Bronchial epithelial cell (primary cell): ENCODE data around the gene THEM5. TPM values are rescaled to one million over a fixed set of nuclear protein-coding genes. Genes with fewer than 3 reads are reported as not detected.

Experiments used
- DNase-seq: peaks from one replicate; pipeline ENCODE4 v3.0.0-alpha.2; 2010; ENCODE audit warnings: low read depth
- FAIRE-seq: peaks from 2 replicates; lab custom pipeline; 2011; peaks lifted over from hg19 to GRCh38; lab: Jason Lieb, UNC
- H3K27me3 ChIP-seq: 2 replicates; pipeline ENCODE4 v1.5.1; 2011; ENCODE audit warnings: low read length; ENCODE audit not compliant: control insufficient read depth, insufficient read depth
- H3K36me3 ChIP-seq: 2 replicates; pipeline ENCODE4 v1.5.1; 2011; ENCODE audit warnings: low read length; ENCODE audit not compliant: control insufficient read depth, insufficient read depth
- H3K4me3 ChIP-seq: 2 replicates; pipeline ENCODE4 v1.5.1; 2011; ENCODE audit warnings: mild to moderate bottlenecking, low read depth, low read length, control low read depth
- CTCF ChIP-seq: IDR thresholded peaks from 2 replicates; pipeline ENCODE4 v1.5.1; 2011; ENCODE audit warnings: mild to moderate bottlenecking, moderate library complexity, low read length, control low read depth, inconsistent platforms; ENCODE audit not compliant: insufficient read depth, severe bottlenecking
- total RNA-seq: library from RNA; depleted of rRNA; stranded (reverse); fragments of >200 nt; gene quantifications from 2 replicates; pipeline ENCODE4 v1.2.1, GENCODE V29; 2014

Gene THEM5
- total RNA-seq, 1 donor from 2014 or later, result not detected

DNA sequence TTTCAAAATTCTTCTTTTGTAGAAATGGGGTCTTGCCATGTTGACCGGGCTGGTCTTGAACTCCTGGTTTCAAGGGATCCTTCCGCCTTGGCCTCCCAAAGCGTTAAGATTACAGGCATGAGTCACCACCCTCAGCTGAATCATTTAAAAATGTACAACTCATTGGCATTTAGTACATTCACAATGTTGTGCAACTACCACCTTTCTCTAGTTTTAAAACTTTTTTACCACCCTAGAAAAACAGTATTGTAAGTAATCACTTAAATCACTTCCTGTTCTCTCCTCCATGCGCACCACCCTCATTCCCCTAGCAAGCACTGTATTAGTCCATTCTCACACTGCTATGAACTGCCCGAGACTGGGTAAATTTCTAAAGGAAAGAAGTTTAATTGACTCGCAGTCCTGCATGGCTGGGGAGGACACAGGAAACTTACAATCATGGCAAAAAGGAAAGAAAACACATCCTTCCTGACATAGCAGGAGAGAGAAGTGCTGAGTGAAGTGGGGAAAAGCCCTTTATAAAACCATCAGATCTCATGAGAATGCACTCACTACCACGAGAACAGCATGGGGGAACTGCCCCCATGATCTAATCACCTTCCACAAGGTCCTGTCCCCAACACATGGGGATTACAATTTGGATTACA lies 14.4 kb upstream of the THEM5 start:
- Histone ChIP-seq H3K4me3 (no peak overlapping the region), H3K27me3 (no peaks in the 10 kb centered on the region), H3K36me3 (no peaks in the 10 kb centered on the region)
- peak; percentile 90 for DNase-seq
- TF ChIP-seq CTCF, result no peak
- FAIRE-seq, result no peak

- FAIRE-seq (no peak), DNase-seq (no peak)
- TF ChIP-seq CTCF, result no peak
- Histone ChIP-seq H3K36me3 (no peaks in the 10 kb centered on the region), H3K27me3 (no peaks in the 10 kb centered on the region), H3K4me3 (no peak overlapping the region)
Observed at GRCh38 chr1:151867321-151867720, 13.8 kb upstream of the THEM5 start.

GRCh38 chr1:151864411-151864810 lies 10.9 kb upstream of the THEM5 start:
- no peak overlapping the region for H3K4me3 ChIP-seq
- TF ChIP-seq CTCF, result no peak
- DNase-seq (no peak), FAIRE-seq (no peak)
- H3K36me3 ChIP-seq, result no peaks in the 10 kb centered on the region
- H3K27me3 ChIP-seq, result no peaks in the 10 kb centered on the region

DNA sequence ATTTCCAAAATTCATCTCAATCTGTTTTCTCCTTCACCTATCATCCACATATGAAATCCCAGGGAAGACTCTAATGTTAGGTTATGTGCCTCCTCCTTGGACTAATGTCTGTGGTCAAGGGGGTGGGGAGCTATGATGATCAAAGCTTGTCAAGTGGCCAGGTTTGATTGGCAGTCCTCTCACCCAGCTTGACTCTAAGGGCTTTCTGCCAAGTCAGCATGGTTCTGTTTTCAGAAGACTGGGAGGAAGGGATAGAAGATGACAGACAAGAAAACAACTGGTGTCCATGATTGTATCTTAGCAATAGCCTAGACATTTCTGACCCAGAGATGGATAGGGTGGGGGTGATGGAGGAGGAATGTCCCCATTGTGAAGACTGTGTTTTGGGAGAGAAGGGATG lies 9.1 kb upstream of the THEM5 start:
- peak; percentile 13 for FAIRE-seq
- Histone ChIP-seq H3K36me3 (no peaks in the 10 kb centered on the region), H3K27me3 (no peaks in the 10 kb centered on the region), H3K4me3 (no peak overlapping the region)
- DNase-seq, result no peak
- no peak for TF ChIP-seq CTCF

DNA sequence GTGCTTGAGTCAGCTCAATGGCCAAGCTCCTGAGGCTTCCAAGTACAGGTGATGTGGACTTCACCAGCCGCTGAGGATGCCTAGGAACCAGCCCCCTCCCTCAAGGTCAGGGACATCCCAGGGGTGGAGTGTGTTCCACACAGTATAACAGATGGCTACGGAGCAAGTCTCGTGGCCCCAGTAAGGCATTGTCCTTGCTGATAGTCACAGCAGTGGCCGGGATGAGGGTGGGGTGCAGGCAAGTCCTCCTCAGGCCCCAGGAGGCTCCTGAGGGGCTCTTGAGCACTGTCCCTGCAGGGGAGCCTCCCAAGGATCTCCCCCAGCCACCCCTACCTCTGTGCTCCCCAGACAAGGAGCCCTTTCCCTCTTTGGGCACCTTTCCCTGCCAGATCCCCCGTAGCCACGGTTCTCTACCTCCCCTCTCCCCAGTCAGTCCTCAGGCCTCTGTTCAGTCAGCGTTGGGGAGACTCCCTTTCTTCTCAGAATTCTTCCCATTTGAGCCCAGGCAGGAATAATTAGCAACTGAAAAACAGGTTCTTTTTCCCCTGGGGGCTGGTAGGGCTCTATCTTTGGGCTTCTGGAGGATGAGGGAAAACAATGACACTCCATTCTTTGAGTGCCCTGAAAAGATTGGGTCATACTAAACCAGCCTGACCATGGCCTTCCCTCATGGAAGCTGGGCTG lies 7.1 kb upstream of the THEM5 start:
- Histone ChIP-seq H3K4me3 (no peak overlapping the region), H3K27me3 (no peaks in the 10 kb centered on the region), H3K36me3 (no peaks in the 10 kb centered on the region)
- no peak for DNase-seq
- no peak for TF ChIP-seq CTCF
- FAIRE-seq, result no peak

DNA sequence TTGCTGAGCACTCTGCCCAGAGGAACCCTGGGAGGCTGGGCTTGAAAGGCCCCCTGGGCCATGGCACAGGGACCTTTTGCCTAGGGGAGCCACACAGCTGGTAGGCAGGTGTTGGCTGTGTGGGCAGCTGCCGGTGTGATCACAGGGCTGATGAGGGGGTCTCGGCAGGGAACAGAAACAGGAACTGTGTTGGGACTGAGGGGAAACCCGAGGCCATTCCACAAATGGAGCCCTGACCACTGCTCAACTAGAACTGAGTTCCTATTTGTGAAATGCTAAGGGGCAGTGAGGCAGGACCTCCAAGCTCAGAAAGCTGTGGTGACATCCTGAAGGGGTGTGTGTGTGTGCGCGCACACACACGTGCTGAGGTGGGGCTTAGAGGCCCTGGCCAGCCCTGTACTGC lies 6.4 kb upstream of the THEM5 start:
- no peaks in the 10 kb centered on the region for H3K27me3 ChIP-seq
- H3K4me3 ChIP-seq, result no peak overlapping the region
- FAIRE-seq (no peak), DNase-seq (no peak)
- TF ChIP-seq CTCF, result no peak
- no peaks in the 10 kb centered on the region for H3K36me3 ChIP-seq
